Type B pancreatic cell (in vitro differentiated cells): ENCODE data around the gene SNRNP25. TPM values are rescaled to one million over a fixed set of nuclear protein-coding genes. Genes with fewer than 3 reads are reported as not detected.
A peak's percentile ranks its signal among the peaks of the same experiment; 100 is the strongest.
"Not testable (repeated sequence)": the region's sequence is repeated elsewhere in the genome, so short reads cannot be mapped to it uniquely, and the experiment has no call there.

ENCODE experiments used
- DNase-seq: peaks from one replicate; pipeline ENCODE4 v3.0.0; 2021; ENCODE audit warnings: mixed read lengths; ENCODE audit not compliant: unreplicated experiment; ENCODE audit errors: extremely low spot score
- H3K27ac Mint-ChIP-seq: 2 replicates; pipeline ENCODE4 v1.8.0; 2021; ENCODE audit warnings: mild to moderate bottlenecking, mixed read lengths
- H3K27me3 Mint-ChIP-seq: 2 replicates; pipeline ENCODE4 v1.8.0; 2021; ENCODE audit warnings: mixed read lengths
- H3K36me3 Mint-ChIP-seq: 2 replicates; pipeline ENCODE4 v1.8.0; 2021; ENCODE audit warnings: mixed read lengths
- H3K4me1 Mint-ChIP-seq: one replicate; pipeline ENCODE4 v1.8.0; 2021; ENCODE audit warnings: mixed read lengths; ENCODE audit not compliant: unreplicated experiment
- H3K4me3 Mint-ChIP-seq: 2 replicates; pipeline ENCODE4 v1.8.0; 2021; ENCODE audit warnings: mild to moderate bottlenecking, mixed read lengths
- H3K9me3 Mint-ChIP-seq: 2 replicates; pipeline ENCODE4 v1.8.0; 2021; ENCODE audit warnings: mixed read lengths
- total RNA-seq: library from RNA; stranded (reverse); gene quantifications from 2 replicates; pipeline ENCODE4 v1.2.1, GENCODE V29; 2021; ENCODE audit warnings: low replicate concordance
- TF ChIP-seq, protein P1 (sequence below): fragments of 200-600 bp; sonication (generic); conservative IDR thresholded peaks from 2 replicates; pipeline ENCODE4 v1.5.0; 2021; ENCODE audit warnings: antibody characterized with exemption, mild to moderate bottlenecking

The SNRNP25 gene
- total RNA-seq, 1 donor from 2014 or later = 48.7 TPM

DNA sequence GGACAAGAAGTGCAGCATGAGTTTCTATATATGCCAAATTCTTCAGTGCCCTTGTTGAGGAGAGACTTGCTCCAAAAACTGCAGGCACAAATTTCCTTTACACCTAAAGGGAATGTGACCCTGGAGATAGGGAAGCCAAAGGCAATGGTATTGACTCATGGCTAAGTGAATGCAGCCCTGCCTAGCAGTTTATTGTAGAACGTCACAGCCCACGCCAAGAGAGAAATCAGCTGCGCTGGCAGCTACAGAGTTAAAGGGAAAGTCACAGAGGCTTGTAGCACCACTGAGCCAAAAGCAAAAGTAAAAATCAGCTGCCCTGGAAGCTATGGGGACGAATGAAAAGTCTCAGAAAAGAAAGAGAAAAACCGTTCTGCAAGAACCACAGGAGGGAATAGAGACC, 10.3 kb upstream of the SNRNP25 start:
- H3K27ac Mint-ChIP-seq = no peak overlapping the region
- no peak for DNase-seq
- no peaks in the 10 kb centered on the region for H3K27me3 Mint-ChIP-seq
- H3K36me3 Mint-ChIP-seq = peaks cover 28% of the 10 kb centered on the region
- H3K4me1 Mint-ChIP-seq = no peaks in the 10 kb centered on the region
- H3K4me3 Mint-ChIP-seq = no peak overlapping the region
- no peaks in the 10 kb centered on the region for H3K9me3 Mint-ChIP-seq
- TF ChIP-seq, protein P1, sequence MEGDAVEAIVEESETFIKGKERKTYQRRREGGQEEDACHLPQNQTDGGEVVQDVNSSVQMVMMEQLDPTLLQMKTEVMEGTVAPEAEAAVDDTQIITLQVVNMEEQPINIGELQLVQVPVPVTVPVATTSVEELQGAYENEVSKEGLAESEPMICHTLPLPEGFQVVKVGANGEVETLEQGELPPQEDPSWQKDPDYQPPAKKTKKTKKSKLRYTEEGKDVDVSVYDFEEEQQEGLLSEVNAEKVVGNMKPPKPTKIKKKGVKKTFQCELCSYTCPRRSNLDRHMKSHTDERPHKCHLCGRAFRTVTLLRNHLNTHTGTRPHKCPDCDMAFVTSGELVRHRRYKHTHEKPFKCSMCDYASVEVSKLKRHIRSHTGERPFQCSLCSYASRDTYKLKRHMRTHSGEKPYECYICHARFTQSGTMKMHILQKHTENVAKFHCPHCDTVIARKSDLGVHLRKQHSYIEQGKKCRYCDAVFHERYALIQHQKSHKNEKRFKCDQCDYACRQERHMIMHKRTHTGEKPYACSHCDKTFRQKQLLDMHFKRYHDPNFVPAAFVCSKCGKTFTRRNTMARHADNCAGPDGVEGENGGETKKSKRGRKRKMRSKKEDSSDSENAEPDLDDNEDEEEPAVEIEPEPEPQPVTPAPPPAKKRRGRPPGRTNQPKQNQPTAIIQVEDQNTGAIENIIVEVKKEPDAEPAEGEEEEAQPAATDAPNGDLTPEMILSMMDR = no peak

DNA sequence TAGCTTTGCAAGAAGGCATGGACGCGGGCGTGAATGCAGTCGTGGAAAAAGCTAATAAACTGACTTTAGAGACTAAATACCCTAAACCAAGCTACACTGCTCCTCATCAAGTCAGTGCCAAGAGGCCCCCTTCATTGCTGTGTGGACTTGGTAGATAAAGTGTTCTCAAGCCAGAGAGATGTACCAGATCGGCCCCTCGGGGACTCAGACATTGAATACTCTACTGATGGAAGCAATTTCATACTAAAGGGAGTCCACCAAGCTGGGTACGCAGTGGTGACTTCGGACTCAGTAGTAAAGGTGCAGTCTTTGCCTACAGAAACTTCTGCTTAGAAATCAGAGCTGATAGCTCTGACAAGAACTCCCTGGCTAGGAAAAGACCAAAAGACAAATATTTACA, 9.0 kb upstream of the SNRNP25 start:
- no peak for DNase-seq
- H3K4me1 Mint-ChIP-seq = no peaks in the 10 kb centered on the region
- H3K9me3 Mint-ChIP-seq = no peaks in the 10 kb centered on the region
- no peak overlapping the region for H3K27ac Mint-ChIP-seq
- no peaks in the 10 kb centered on the region for H3K27me3 Mint-ChIP-seq
- peaks cover 28% of the 10 kb centered on the region for H3K36me3 Mint-ChIP-seq
- H3K4me3 Mint-ChIP-seq = no peak overlapping the region
- TF ChIP-seq, protein P1 = no peak

DNA sequence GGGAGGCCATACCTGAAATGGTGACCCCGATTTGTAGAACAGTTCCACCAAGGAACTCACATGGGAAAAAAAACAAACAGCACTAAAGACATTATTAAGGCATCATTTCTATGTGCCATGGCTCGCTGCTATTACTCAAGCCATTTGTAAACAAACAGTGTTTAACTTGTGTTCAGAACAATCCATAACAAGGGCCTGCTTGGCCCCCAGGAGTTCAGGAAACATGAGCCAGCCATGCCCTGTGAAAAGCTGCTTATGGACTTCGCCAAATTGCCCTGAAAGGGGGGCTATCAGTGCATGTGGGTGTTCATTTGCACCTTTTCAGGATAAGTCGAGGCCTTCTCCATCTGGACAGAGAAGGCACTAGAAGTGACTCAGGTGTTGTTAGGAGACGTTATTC, 8.2 kb upstream of the SNRNP25 start:
- no peaks in the 10 kb centered on the region for H3K4me1 Mint-ChIP-seq
- no peak for DNase-seq
- no peak overlapping the region for H3K27ac Mint-ChIP-seq
- TF ChIP-seq, protein P1 = no peak
- H3K4me3 Mint-ChIP-seq = no peak overlapping the region
- no peaks in the 10 kb centered on the region for H3K9me3 Mint-ChIP-seq
- peaks cover 33% of the 10 kb centered on the region for H3K36me3 Mint-ChIP-seq
- no peaks in the 10 kb centered on the region for H3K27me3 Mint-ChIP-seq

DNA sequence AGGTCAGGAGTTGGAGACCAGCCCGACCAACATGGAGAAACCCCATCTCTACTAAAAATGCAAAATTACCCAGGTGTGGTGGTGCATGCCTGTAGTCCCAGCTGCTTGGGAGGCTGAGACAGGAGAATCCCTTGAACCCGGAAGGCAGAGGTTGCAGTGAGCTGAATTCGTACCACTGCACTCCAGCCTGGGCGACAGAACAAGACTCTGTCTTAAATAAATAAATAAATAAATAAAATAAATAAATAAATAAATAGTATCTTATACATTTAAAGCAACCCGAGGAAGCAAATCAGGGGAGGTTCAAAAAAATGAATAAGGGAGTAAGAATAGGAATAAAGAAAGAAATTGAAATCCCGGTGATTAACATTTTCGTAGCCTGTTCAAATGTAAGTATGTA, 7.1 kb upstream of the SNRNP25 start:
- not testable (repeated sequence) for DNase-seq, H3K4me3 Mint-ChIP-seq, H3K4me1 Mint-ChIP-seq, H3K27me3 Mint-ChIP-seq, H3K27ac Mint-ChIP-seq, H3K9me3 Mint-ChIP-seq
- H3K36me3 Mint-ChIP-seq = peaks cover 42% of the 10 kb centered on the region

DNA sequence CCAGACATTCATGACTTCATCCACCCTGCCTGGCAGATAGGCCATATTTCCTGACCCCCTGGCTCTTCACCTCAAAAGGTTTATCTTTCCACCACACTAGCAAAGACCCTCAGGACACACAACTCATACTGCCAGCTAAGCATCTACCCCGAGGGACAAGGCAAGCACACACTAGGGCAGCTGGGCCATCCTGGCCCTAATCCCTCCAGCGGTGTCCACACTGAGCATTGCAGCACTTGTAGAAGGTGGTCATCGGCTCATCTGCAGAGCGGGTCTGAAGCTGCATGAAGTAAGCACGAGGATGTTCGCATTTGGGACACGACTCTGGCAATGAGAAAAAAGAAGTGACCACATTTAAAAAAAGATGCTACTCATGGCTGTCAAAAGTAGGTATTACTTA, 6.4 kb upstream of the SNRNP25 start:
- TF ChIP-seq, protein P1 = no peak
- H3K36me3 Mint-ChIP-seq = peaks cover 37% of the 10 kb centered on the region
- DNase-seq = no peak
- H3K9me3 Mint-ChIP-seq = no peaks in the 10 kb centered on the region
- no peak overlapping the region for H3K27ac Mint-ChIP-seq
- H3K4me3 Mint-ChIP-seq = no peak overlapping the region
- peaks cover 6% of the 10 kb centered on the region for H3K4me1 Mint-ChIP-seq
- no peaks in the 10 kb centered on the region for H3K27me3 Mint-ChIP-seq

DNA sequence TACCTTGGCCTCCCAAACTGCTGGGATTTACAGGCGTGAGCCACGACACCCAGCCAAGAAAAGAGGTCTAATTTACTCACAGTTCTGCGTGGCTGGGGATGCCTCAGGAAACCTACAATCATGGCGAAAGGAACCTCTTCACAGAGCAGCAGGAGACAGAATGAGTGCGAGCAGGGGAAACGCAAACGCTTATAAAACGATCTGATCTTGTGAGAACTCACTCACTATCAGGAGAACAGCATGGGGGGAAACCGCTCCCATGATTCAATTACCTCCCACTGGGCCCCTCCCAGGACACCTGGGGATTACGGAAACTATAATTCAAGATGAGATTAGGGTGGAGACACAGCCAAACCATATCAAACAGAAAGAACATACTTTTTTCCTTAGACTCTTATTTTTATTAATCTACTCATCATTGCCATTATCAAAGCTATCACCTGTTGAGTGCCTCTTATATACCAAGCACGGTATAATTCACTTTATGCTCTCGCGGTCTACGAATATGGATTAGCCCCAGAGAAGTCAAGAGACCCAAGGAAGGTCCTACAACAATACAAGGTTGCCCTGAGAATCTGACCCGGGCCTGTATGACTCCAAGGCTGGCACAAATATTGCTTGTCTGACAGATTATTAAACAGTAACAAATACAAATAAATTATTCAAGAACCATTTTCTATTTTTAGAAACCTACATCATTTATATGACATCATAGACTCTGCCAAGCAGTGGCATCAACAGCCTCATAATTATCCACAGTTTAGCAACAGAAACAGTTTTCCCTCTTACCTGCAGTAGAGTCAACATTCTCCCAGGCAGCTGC, 2.6 kb upstream of the SNRNP25 start:
- H3K27me3 Mint-ChIP-seq = no peaks in the 10 kb centered on the region
- TF ChIP-seq, protein P1 = no peak
- H3K9me3 Mint-ChIP-seq = no peaks in the 10 kb centered on the region
- peak overlapping the region; percentile 69 for H3K4me3 Mint-ChIP-seq
- DNase-seq = no peak
- H3K27ac Mint-ChIP-seq = no peak overlapping the region
- H3K36me3 Mint-ChIP-seq = peaks cover 29% of the 10 kb centered on the region
- H3K4me1 Mint-ChIP-seq = peaks cover 11% of the 10 kb centered on the region
